HepG2 (cell line): ENCODE data around the gene STK11. TPM values are rescaled to one million over a fixed set of nuclear protein-coding genes. Genes with fewer than 3 reads are reported as not detected.

Source experiments
- ARHGAP35 ChIP-seq: sonication (generic); formaldehyde crosslinking; IDR thresholded peaks from 2 replicates; pipeline ENCODE4 v1.9.0; 2022; ENCODE audit warnings: mild to moderate bottlenecking, inconsistent platforms, moderate library complexity, missing genetic modification reagents, borderline replicate concordance
- ATF1 ChIP-seq: IDR thresholded peaks from 2 replicates; pipeline ENCODE4 v1.6.1; 2016; ENCODE audit warnings: mild to moderate bottlenecking, control low read depth
- CREB1 ChIP-seq, 2 experiments: fragments of 450-650 bp in 1 of 2; IDR thresholded peaks; 2 replicates each; pipeline ENCODE4 v1.6.1; 2016 to 2017; ENCODE audit warnings: control low read depth in 1 of 2, mild to moderate bottlenecking in 1 of 2, missing compliant biosample characterization in 1 of 2, missing genetic modification characterization in 1 of 2
- ESRRA ChIP-seq: sonication (generic); formaldehyde crosslinking; IDR thresholded peaks from 2 replicates; pipeline ENCODE4 v1.5.1; 2020; ENCODE audit warnings: mild to moderate bottlenecking, low read depth, missing genetic modification reagents
- EZH2 ChIP-seq: conservative IDR thresholded peaks from 2 replicates; pipeline ENCODE4 v1.6.1; 2012; ENCODE audit warnings: mild to moderate bottlenecking, low read depth, low read length, moderate library complexity
- FOSL2 ChIP-seq: sonication (generic); formaldehyde crosslinking; IDR thresholded peaks from 2 replicates; pipeline ENCODE4 v1.4.0; 2020; ENCODE audit warnings: missing genetic modification reagents
- JUND ChIP-seq: sonication (generic); formaldehyde crosslinking; IDR thresholded peaks from 2 replicates; pipeline ENCODE4 v1.8.0; 2022; ENCODE audit warnings: mild to moderate bottlenecking, missing genetic modification reagents
- NFATC3 ChIP-seq: sonication (generic); formaldehyde crosslinking; IDR thresholded peaks from 2 replicates; pipeline ENCODE4 v1.5.1; 2020; ENCODE audit warnings: mild to moderate bottlenecking, missing genetic modification reagents
- NFYB ChIP-seq: sonication (generic); formaldehyde crosslinking; IDR thresholded peaks from 2 replicates; pipeline ENCODE4 v1.4.0; 2020; ENCODE audit warnings: missing genetic modification reagents
- NR3C1 ChIP-seq: sonication (generic); formaldehyde crosslinking; IDR thresholded peaks from 2 replicates; pipeline ENCODE4 v1.4.0; 2020; ENCODE audit warnings: missing genetic modification reagents
- PHF5A ChIP-seq: IDR thresholded peaks from one replicate; pipeline ENCODE4 v1.6.1; 2018; ENCODE audit warnings: low read depth, missing genetic modification reagents; ENCODE audit not compliant: unreplicated experiment
- PPARG ChIP-seq: conservative IDR thresholded peaks from 2 replicates; pipeline ENCODE4 v1.6.1; 2016; ENCODE audit warnings: missing biosample characterization, missing genetic modification reagents
- SP1 ChIP-seq, 2 experiments: fragments of 450-650 bp in 1 of 2; sonication (generic) in 1 of 2; formaldehyde crosslinking in 1 of 2; IDR thresholded peaks; 2 replicates each; pipeline versions ENCODE4 v1.4.0 to v1.6.1; 2016 to 2020; ENCODE audit warnings: missing genetic modification reagents in 1 of 2
- SYNCRIP ChIP-seq: fragments of 200-400 bp; formaldehyde crosslinking; IDR thresholded peaks from 2 replicates; pipeline ENCODE4 v1.6.1; 2018; ENCODE audit warnings: mild to moderate bottlenecking, low read depth, low read length; ENCODE audit not compliant: insufficient read depth
- TCF12 ChIP-seq, 2 experiments: fragments of 450-650 bp in 1 of 2; sonication (generic) in 1 of 2; formaldehyde crosslinking in 1 of 2; IDR thresholded peaks; 2 replicates each; pipeline versions ENCODE4 v1.6.1 to v1.8.0; 2017 to 2022; ENCODE audit warnings: antibody characterized with exemption in 1 of 2, mild to moderate bottlenecking in 1 of 2, missing genetic modification reagents in 1 of 2, moderate library complexity in 1 of 2
- TOE1 ChIP-seq: sonication (generic); formaldehyde crosslinking; IDR thresholded peaks from 2 replicates; pipeline ENCODE4 v1.4.0; 2020; ENCODE audit warnings: mild to moderate bottlenecking, missing genetic modification reagents
- ZBTB42 ChIP-seq: sonication (generic); formaldehyde crosslinking; IDR thresholded peaks from 2 replicates; pipeline ENCODE4 v1.5.0; 2020; ENCODE audit warnings: mild to moderate bottlenecking, missing genetic modification reagents
- ZNF138 ChIP-seq: sonication (generic); formaldehyde crosslinking; IDR thresholded peaks from 2 replicates; pipeline ENCODE4 v1.5.0; 2020; ENCODE audit warnings: mild to moderate bottlenecking, low read depth, missing genetic modification reagents
- ZNF589 ChIP-seq: sonication (generic); formaldehyde crosslinking; conservative IDR thresholded peaks from 2 replicates; pipeline ENCODE4 v1.8.0; 2022; ENCODE audit warnings: mild to moderate bottlenecking, moderate library complexity, missing genetic modification reagents
- ZNF615 ChIP-seq: sonication (generic); formaldehyde crosslinking; IDR thresholded peaks from 2 replicates; pipeline ENCODE4 v1.5.0; 2020; ENCODE audit warnings: mild to moderate bottlenecking, missing genetic modification reagents, borderline replicate concordance
- polyA plus RNA-seq, 8 experiments: library from polyadenylated mRNA; depleted of rRNA in 3 of 8; stranded (reverse) in 7 of 8; unstranded in 1 of 8; fragments of >200 nt; fragmentation: Illumina TruSeq in 4 of 8; extraction: Trizol in 4 of 8; gene quantifications; 2 replicates each; pipeline versions ENCODE4 v1.2.1 to v1.2.3, GENCODE V29; 2011 to 2016; ENCODE audit warnings: low read depth in 4 of 8, missing spikeins in 1 of 8, mixed read lengths in 1 of 8; ENCODE audit not compliant: insufficient read depth in 1 of 8
- total RNA-seq, 5 experiments: library from RNA; depleted of rRNA; stranded (reverse); fragments of >200 nt; fragmentation: Illumina TruSeq; extraction: Trizol; gene quantifications; 2 replicates each; pipeline ENCODE4 v1.2.3, GENCODE V29; 2016; ENCODE audit warnings: low read depth in 1 of 5
- TF ChIP-seq, protein P1 (sequence below): sonication (generic); formaldehyde crosslinking; IDR thresholded peaks from 2 replicates; pipeline ENCODE4 v1.9.0; 2021; ENCODE audit warnings: missing genetic modification reagents, borderline replicate concordance
- TF ChIP-seq, protein P2 (sequence below): fragments of 450-650 bp; IDR thresholded peaks from 2 replicates; pipeline ENCODE4 v1.6.1; 2017; ENCODE audit warnings: mild to moderate bottlenecking
- TF ChIP-seq, protein P3 (sequence below): sonication (generic); formaldehyde crosslinking; IDR thresholded peaks from 2 replicates; pipeline ENCODE4 v1.4.0; 2020; ENCODE audit warnings: missing genetic modification reagents

The STK11 gene
- total and polyA plus RNA-seq, 2 of the 13 experiments (the other 11 are each of a cell fraction or from before 2014, with no cell fraction given): 27.5 to 43.6 TPM

DNA sequence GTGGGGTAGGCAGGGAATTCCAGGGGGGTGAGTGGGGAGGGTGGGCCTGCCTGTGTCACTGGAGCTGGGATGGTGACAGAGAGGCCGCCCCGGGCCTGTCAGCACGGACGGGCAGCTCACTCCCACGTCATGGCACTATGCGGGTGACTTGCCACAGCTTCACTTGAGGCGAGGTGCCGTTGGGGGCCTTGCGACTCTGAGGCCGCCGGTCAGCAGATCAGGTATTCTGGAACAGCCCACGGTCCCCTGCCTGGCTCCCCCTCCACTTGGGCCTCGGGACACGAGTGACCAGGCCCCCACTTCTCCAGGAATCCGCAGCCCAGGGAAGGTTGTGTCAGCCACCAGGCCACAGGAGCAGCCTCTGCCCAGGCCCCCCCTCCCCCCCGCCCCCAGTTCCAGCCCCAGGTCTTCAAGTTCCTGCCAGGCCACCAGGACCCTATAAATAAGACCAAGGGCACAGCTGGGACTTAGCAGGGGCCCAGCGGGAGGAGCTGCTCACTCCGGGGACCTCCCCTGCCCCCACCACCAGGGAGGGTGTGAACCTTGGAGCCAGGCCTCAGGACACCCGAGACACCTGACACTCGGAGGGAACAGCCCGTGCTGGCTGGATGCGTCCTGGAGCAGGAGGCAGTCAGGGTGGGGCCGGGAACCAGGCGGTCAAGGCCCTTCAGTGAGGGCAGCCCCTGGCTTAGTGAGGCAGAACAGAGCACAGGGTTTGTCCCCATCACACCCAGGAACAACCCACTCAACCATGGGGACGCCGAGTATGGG lies 40.1 kb downstream of the STK11 start (continued):
- TF ChIP-seq, protein P1, sequence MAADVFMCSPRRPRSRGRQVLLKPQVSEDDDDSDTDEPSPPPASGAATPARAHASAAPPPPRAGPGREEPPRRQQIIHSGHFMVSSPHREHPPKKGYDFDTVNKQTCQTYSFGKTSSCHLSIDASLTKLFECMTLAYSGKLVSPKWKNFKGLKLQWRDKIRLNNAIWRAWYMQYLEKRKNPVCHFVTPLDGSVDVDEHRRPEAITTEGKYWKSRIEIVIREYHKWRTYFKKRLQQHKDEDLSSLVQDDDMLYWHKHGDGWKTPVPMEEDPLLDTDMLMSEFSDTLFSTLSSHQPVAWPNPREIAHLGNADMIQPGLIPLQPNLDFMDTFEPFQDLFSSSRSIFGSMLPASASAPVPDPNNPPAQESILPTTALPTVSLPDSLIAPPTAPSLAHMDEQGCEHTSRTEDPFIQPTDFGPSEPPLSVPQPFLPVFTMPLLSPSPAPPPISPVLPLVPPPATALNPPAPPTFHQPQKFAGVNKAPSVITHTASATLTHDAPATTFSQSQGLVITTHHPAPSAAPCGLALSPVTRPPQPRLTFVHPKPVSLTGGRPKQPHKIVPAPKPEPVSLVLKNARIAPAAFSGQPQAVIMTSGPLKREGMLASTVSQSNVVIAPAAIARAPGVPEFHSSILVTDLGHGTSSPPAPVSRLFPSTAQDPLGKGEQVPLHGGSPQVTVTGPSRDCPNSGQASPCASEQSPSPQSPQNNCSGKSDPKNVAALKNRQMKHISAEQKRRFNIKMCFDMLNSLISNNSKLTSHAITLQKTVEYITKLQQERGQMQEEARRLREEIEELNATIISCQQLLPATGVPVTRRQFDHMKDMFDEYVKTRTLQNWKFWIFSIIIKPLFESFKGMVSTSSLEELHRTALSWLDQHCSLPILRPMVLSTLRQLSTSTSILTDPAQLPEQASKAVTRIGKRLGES (CRISPR knock-in tag): no peak
- no peak for TF ChIP-seq TOE1
- TF ChIP-seq ESRRA (CRISPR knock-in tag): peak; percentile 56; the same call in 1 of the 2 replicates
- no peak for TF ChIP-seq ZBTB42
- no peak for TF ChIP-seq JUND (CRISPR knock-in tag)
- TF ChIP-seq, protein P2, sequence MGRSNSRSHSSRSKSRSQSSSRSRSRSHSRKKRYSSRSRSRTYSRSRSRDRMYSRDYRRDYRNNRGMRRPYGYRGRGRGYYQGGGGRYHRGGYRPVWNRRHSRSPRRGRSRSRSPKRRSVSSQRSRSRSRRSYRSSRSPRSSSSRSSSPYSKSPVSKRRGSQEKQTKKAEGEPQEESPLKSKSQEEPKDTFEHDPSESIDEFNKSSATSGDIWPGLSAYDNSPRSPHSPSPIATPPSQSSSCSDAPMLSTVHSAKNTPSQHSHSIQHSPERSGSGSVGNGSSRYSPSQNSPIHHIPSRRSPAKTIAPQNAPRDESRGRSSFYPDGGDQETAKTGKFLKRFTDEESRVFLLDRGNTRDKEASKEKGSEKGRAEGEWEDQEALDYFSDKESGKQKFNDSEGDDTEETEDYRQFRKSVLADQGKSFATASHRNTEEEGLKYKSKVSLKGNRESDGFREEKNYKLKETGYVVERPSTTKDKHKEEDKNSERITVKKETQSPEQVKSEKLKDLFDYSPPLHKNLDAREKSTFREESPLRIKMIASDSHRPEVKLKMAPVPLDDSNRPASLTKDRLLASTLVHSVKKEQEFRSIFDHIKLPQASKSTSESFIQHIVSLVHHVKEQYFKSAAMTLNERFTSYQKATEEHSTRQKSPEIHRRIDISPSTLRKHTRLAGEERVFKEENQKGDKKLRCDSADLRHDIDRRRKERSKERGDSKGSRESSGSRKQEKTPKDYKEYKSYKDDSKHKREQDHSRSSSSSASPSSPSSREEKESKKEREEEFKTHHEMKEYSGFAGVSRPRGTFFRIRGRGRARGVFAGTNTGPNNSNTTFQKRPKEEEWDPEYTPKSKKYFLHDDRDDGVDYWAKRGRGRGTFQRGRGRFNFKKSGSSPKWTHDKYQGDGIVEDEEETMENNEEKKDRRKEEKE: no peak
- TF ChIP-seq ATF1 (CRISPR knock-in tag): no peak
- TF ChIP-seq SYNCRIP: no peak
- no peak for TF ChIP-seq CREB1 (IDR thresholded peaks at IDR 0.05)
- no peak for TF ChIP-seq CREB1 (CRISPR knock-in tag; IDR thresholded peaks at IDR 0.05)
- peak; percentile 71; the same call in 1 of the 2 replicates for TF ChIP-seq PPARG (CRISPR knock-in tag)
- TF ChIP-seq ZNF138: peak; percentile 28; the same call in 1 of the 2 replicates
- no peak for TF ChIP-seq NFYB (CRISPR knock-in tag)
- TF ChIP-seq FOSL2 (CRISPR knock-in tag): peak; percentile 52
- no peak for TF ChIP-seq SP1 (IDR thresholded peaks at IDR 0.05)
- TF ChIP-seq SP1 (CRISPR knock-in tag; IDR thresholded peaks at IDR 0.05): peak; percentile 37; the same call in 1 of the 2 replicates
- peak; percentile 20; the same call in 1 of the 2 replicates for TF ChIP-seq ARHGAP35 (CRISPR knock-in tag)
- TF ChIP-seq NR3C1: no peak
- TF ChIP-seq ZNF615 (CRISPR knock-in tag): no peak
- no peak for TF ChIP-seq EZH2
- peak; percentile 88 for TF ChIP-seq ZNF589 (CRISPR knock-in tag)
- TF ChIP-seq NFATC3: no peak
- no peak for TF ChIP-seq TCF12 (IDR thresholded peaks at IDR 0.05)
- no peak for TF ChIP-seq TCF12 (CRISPR knock-in tag; IDR thresholded peaks at IDR 0.05)
- TF ChIP-seq PHF5A: peak; percentile 11
- TF ChIP-seq, protein P3, sequence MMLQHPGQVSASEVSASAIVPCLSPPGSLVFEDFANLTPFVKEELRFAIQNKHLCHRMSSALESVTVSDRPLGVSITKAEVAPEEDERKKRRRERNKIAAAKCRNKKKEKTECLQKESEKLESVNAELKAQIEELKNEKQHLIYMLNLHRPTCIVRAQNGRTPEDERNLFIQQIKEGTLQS (CRISPR knock-in tag): no peak
